Common myeloid progenitor, CD34-positive (primary cell): ENCODE data around the gene SEMA4D.
A peak's percentile ranks its signal among the peaks of the same experiment; 100 is the strongest.

ENCODE experiments used
- CTCF ChIA-PET: fragments of 350-600 bp; sonication (Branson Sonifier 250); formaldehyde crosslinking; loops from one replicate; lab custom pipeline; 2021; ENCODE audit warnings: antibody characterized with exemption; lab: Charles Lee
- POLR2A ChIA-PET: fragments of 350-600 bp; sonication (Branson Sonifier 250); formaldehyde crosslinking; loops from one replicate; lab custom pipeline; 2021; ENCODE audit warnings: antibody characterized with exemption; lab: Charles Lee
- DNase-seq, 3 donors: peaks; one replicate each; pipeline versions ENCODE4 v3.0.0 to v3.0.0-alpha.2; 2013
- H3K27ac ChIP-seq, 2 experiments: 1 replicate in 1 of 2; 2 replicates in 1 of 2; pipeline ENCODE4 v1.7.0; 2013; ENCODE audit warnings: inconsistent platforms in 2 of 2, low read length in 2 of 2, mild to moderate bottlenecking in 2 of 2, low read depth in 1 of 2, moderate library complexity in 1 of 2; ENCODE audit not compliant: severe bottlenecking in 2 of 2, insufficient read depth in 1 of 2, poor library complexity in 1 of 2
- H3K27me3 ChIP-seq, 5 experiments: replicated peaks in 2 of 5; 1 replicate in 3 of 5; 2 replicates in 2 of 5; pipeline versions ENCODE4 v1.6.1 to v1.7.0; 2013; ENCODE audit warnings: low read length in 4 of 5, mild to moderate bottlenecking in 2 of 5, moderate library complexity in 2 of 5, inconsistent platforms in 1 of 5; ENCODE audit not compliant: insufficient read depth in 5 of 5, control insufficient read depth in 4 of 5
- H3K36me3 ChIP-seq, 4 experiments: 1 replicate in 2 of 4; 2 replicates in 2 of 4; pipeline versions ENCODE4 v1.6.1 to v1.7.0; 2013; ENCODE audit warnings: low read length in 3 of 4, control low read depth in 1 of 4, mild to moderate bottlenecking in 1 of 4; ENCODE audit not compliant: control insufficient read depth in 4 of 4, insufficient read depth in 4 of 4
- H3K4me1 ChIP-seq, 4 experiments: 1 replicate in 3 of 4; 2 replicates in 1 of 4; pipeline versions ENCODE4 v1.6.1 to v1.7.1; 2013; ENCODE audit warnings: low read length in 3 of 4, mild to moderate bottlenecking in 3 of 4, control low read depth in 1 of 4, inconsistent platforms in 1 of 4, moderate library complexity in 1 of 4; ENCODE audit not compliant: control insufficient read depth in 4 of 4, insufficient read depth in 4 of 4; ENCODE audit errors: control extremely low read depth in 1 of 4
- H3K4me3 ChIP-seq, 7 experiments: 1 replicate in 4 of 7; 2 replicates in 3 of 7; pipeline versions ENCODE4 v1.5.1 to v1.7.0; 2013; ENCODE audit warnings: mild to moderate bottlenecking in 7 of 7, low read length in 6 of 7, moderate library complexity in 6 of 7, inconsistent platforms in 2 of 7, low read depth in 2 of 7, control low read depth in 1 of 7; ENCODE audit not compliant: insufficient read depth in 4 of 7, control insufficient read depth in 1 of 7; ENCODE audit errors: extremely low read depth in 1 of 7
- H3K9me3 ChIP-seq, 5 experiments: 1 replicate in 4 of 5; 2 replicates in 1 of 5; pipeline versions ENCODE4 v1.6.1 to v1.7.1; 2013; ENCODE audit warnings: low read length in 4 of 5, mild to moderate bottlenecking in 2 of 5, inconsistent platforms in 1 of 5, low read depth in 1 of 5, moderate library complexity in 1 of 5; ENCODE audit not compliant: control insufficient read depth in 4 of 5, insufficient read depth in 2 of 5; ENCODE audit errors: control extremely low read depth in 1 of 5
- WGBS: methylation state at CpG from one replicate; pipeline ENCODE4 v1.1.5; 2013; ENCODE audit not compliant: insufficient coverage; 5-methylcytosine and 5-hydroxymethylcytosine counted together

The SEMA4D gene

GRCh38 chr9:89426384-89426961 lies 71.4 kb downstream of the SEMA4D start:
- Histone ChIP-seq H3K4me3 (peak overlapping the region in 1 of 7 experiments; percentile 21), H3K36me3 (peaks cover 0 to 5% (median 0%) of the 10 kb centered on the region in 4 experiments), H3K4me1 (peaks cover 18 to 90% (median 78%) of the 10 kb centered on the region in 4 experiments), H3K27me3 (no peaks in the 10 kb centered on the region), H3K27ac (peak overlapping the region in 1 of 2 experiments; percentile 40), H3K9me3 (no peaks in the 10 kb centered on the region)
- DNase-seq: peak in 2 of 3 donors; percentile 75 to 79
- CTCF ChIA-PET: interaction anchor here (0.6 to 9.6 kb wide), 7 partner anchors 9 to 126 kb away, joined by 3 to 106 read pairs (median 4); no protein-coding TSS in a partner anchor
- WGBS: 18% methylated on average over 13 of the region's 14 CpGs
- POLR2A ChIA-PET: interaction anchor here (1.0 kb wide), 1 partner anchor 18 kb away, joined by 3 read pairs; no protein-coding TSS in a partner anchor

- peak overlapping the region in 1 of 2 experiments; percentile 40 for H3K27ac ChIP-seq
- H3K27me3 ChIP-seq: no peaks in the 10 kb centered on the region
- WGBS: 94% methylated on average over 5 of the region's 7 CpGs
- H3K4me1 ChIP-seq: peaks cover 18 to 96% (median 83%) of the 10 kb centered on the region in 4 experiments
- ChIA-PET CTCF (interaction anchor here (0.6 to 9.6 kb wide), 7 partner anchors 9 to 154 kb away, joined by 3 to 106 read pairs (median 4); no protein-coding TSS in a partner anchor), POLR2A (interaction anchor here (0.6 to 1.0 kb wide), 2 partner anchors 18 to 95 kb away, joined by 3 to 4 read pairs; no protein-coding TSS in a partner anchor)
- no peaks in the 10 kb centered on the region for H3K9me3 ChIP-seq
- H3K4me3 ChIP-seq: peak overlapping the region in 2 of 7 experiments; percentile 12 to 21
- DNase-seq: no peak
- peaks cover 0 to 5% (median 0%) of the 10 kb centered on the region in 4 experiments for H3K36me3 ChIP-seq
Observed at GRCh38 chr9:89425921-89426383, 72.0 kb downstream of the SEMA4D start.

- ChIA-PET CTCF (interaction anchor here (0.7 to 9.6 kb wide), 9 partner anchors 11 to 156 kb away, joined by 3 to 106 read pairs (median 3); no protein-coding TSS in a partner anchor), POLR2A (interaction anchor here (0.6 kb wide), 1 partner anchor 96 kb away, joined by 4 read pairs; no protein-coding TSS in a partner anchor)
- no peaks in the 10 kb centered on the region for H3K27me3 ChIP-seq
- H3K27ac ChIP-seq: peak overlapping the region in 1 of 2 experiments; percentile 14
- WGBS: 57% methylated on average over 7 of the region's 9 CpGs
- H3K9me3 ChIP-seq: no peaks in the 10 kb centered on the region
- peaks cover 0 to 5% (median 0%) of the 10 kb centered on the region in 4 experiments for H3K36me3 ChIP-seq
- H3K4me3 ChIP-seq: peak overlapping the region in 1 of 7 experiments; percentile 12
- DNase-seq: peak in 2 of 3 donors; percentile 46 to 52
- H3K4me1 ChIP-seq: peaks cover 18 to 100% (median 87%) of the 10 kb centered on the region in 4 experiments
Observed at GRCh38 chr9:89425024-89425805, 72.7 kb downstream of the SEMA4D start.

- Histone ChIP-seq H3K9me3 (no peaks in the 10 kb centered on the region), H3K36me3 (peaks cover 0 to 7% (median 3%) of the 10 kb centered on the region in 4 experiments), H3K27me3 (no peaks in the 10 kb centered on the region), H3K27ac (peak overlapping the region; percentile 52 to 69), H3K4me3 (peak overlapping the region in 3 of 7 experiments; percentile 13 to 42 (median 17)), H3K4me1 (peaks cover 17 to 100% (median 91%) of the 10 kb centered on the region in 4 experiments)
- 62% methylated on average over 6 of the region's 16 CpGs for WGBS
- ChIA-PET POLR2A (no interaction called here), CTCF (interaction anchor here (0.7 to 3.0 kb wide), 3 partner anchors 14 to 127 kb away, joined by 3 to 13 read pairs (median 6); no protein-coding TSS in a partner anchor)
- peak in 2 of 3 donors; percentile 84 to 95 for DNase-seq
Observed at GRCh38 chr9:89422151-89422975, 75.5 kb downstream of the SEMA4D start.

GRCh38 chr9:89421595-89421994 lies 76.3 kb downstream of the SEMA4D start:
- POLR2A ChIA-PET: no interaction called here
- CTCF ChIA-PET: interaction anchor here (0.7 kb wide), 1 partner anchor 128 kb away, joined by 3 read pairs; no protein-coding TSS in a partner anchor
- Histone ChIP-seq H3K4me3 (no peak overlapping the region), H3K27me3 (no peaks in the 10 kb centered on the region), H3K36me3 (peaks cover 0 to 7% (median 3%) of the 10 kb centered on the region in 4 experiments), H3K4me1 (peaks cover 10 to 100% (median 90%) of the 10 kb centered on the region in 4 experiments), H3K9me3 (no peaks in the 10 kb centered on the region), H3K27ac (peak overlapping the region; percentile 52 to 69)
- WGBS: 100% methylated on average over 2 of the region's 6 CpGs
- DNase-seq: peak in 1 of 3 donors; percentile 52
